ENCODE results near the gene C19orf81.

The C19orf81 gene

GRCh38 chr19:50629801-50630200 lies 19.4 kb upstream of the C19orf81 start:
- no peak for DNase-seq

GRCh38 chr19:50632151-50632835 lies 17.0 kb upstream of the C19orf81 start:
- DNase-seq = no peak

- no peak for DNase-seq
Measured at GRCh38 chr19:50633359-50633758, 15.9 kb upstream of the C19orf81 start.

GRCh38 chr19:50633973-50634372 lies 15.3 kb upstream of the C19orf81 start:
- DNase-seq = no peak

GRCh38 chr19:50636317-50637085 lies 12.7 kb upstream of the C19orf81 start:
- no peak for DNase-seq

GRCh38 chr19:50638600-50638999 lies 10.6 kb upstream of the C19orf81 start:
- DNase-seq = no peak

- DNase-seq = no peak
Measured at GRCh38 chr19:50639121-50640112, 9.8 kb upstream of the C19orf81 start, which contains the start of gene SYT3. Gene SYT3, minus strand, starts transcription at chr19:50639881. Its CDS starts 2,470 bp downstream, at chr19:50637411.

- DNase-seq = no peak
Measured at GRCh38 chr19:50640368-50640767, 8.9 kb upstream of the C19orf81 start.

GRCh38 chr19:50644315-50644915 lies 4.8 kb upstream of the C19orf81 start:
- DNase-seq = no peak

GRCh38 chr19:50645107-50645506 lies 4.1 kb upstream of the C19orf81 start:
- DNase-seq = no peak

GRCh38 chr19:50646074-50646807 lies 3.0 kb upstream of the C19orf81 start:
- no peak for DNase-seq

- DNase-seq = no peak
Measured at GRCh38 chr19:50647879-50648615, 1.2 kb upstream of the C19orf81 start.

GRCh38 chr19:50648659-50649058 lies 586 bp upstream of the C19orf81 start:
- no peak for DNase-seq

- no peak for DNase-seq
Measured at GRCh38 chr19:50651174-50651573, 1.9 kb downstream of the C19orf81 start.

- no peak for DNase-seq
Measured at GRCh38 chr19:50652722-50653121, 3.5 kb downstream of the C19orf81 start.

GRCh38 chr19:50654882-50655281 lies 5.6 kb downstream of the C19orf81 start:
- no peak for DNase-seq

- DNase-seq = no peak
Measured at GRCh38 chr19:50657222-50657669, 8.0 kb downstream of the C19orf81 start.

- no peak for DNase-seq
Measured at GRCh38 chr19:50657712-50658440, 8.6 kb downstream of the C19orf81 start.

GRCh38 chr19:50658441-50659317 lies 9.4 kb downstream of the C19orf81 start:
- DNase-seq = no peak
